GM18498 (cell line): Measurements from ENCODE around the gene ACAA1.

Source experiments
- ATAC-seq: cut with Tn5 transposase; IDR thresholded peaks from one replicate; pipeline ENCODE4 v1.9.1; 2021; ENCODE audit warnings: mild to moderate bottlenecking, moderate library complexity; ENCODE audit not compliant: unreplicated experiment

The ACAA1 gene

GRCh38 chr3:38154625-38155255 is 17.8 kb upstream of the ACAA1 start:
- ATAC-seq, result no peak

GRCh38 chr3:38154033-38154494 is 17.1 kb upstream of the ACAA1 start:
- no peak for ATAC-seq

GRCh38 chr3:38153221-38153620 is 16.3 kb upstream of the ACAA1 start:
- ATAC-seq, result no peak

- no peak for ATAC-seq
Measured at GRCh38 chr3:38152609-38153008, 15.7 kb upstream of the ACAA1 start.

DNA sequence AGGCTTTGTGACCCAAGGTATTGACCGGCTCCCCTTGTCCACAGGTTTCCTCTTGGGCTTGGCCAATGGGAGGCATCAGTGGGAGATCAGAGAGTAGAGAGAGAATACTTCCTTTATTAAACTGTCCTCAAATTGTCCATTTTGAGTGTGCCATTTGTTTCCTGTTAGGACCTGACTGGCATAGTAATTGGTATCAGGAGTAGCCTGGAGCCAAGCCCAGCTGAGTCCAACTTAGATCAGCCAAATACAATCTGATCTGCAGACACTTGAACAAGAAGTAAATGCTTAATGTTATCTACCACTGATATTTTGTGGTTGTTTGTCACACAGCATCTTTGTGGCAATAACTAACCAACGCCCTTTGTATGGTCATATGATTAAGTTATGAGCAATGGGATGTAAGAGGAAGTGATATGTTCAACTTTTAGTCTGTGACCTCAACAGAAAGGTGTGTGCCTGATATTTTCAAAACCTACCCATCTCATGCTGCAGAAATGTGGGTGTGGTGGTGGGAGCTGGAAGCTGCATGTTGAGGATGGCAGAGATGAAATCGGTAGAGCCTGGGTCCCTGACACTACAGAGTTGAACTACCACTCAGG is 14.8 kb upstream of the ACAA1 start:
- no peak for ATAC-seq

DNA sequence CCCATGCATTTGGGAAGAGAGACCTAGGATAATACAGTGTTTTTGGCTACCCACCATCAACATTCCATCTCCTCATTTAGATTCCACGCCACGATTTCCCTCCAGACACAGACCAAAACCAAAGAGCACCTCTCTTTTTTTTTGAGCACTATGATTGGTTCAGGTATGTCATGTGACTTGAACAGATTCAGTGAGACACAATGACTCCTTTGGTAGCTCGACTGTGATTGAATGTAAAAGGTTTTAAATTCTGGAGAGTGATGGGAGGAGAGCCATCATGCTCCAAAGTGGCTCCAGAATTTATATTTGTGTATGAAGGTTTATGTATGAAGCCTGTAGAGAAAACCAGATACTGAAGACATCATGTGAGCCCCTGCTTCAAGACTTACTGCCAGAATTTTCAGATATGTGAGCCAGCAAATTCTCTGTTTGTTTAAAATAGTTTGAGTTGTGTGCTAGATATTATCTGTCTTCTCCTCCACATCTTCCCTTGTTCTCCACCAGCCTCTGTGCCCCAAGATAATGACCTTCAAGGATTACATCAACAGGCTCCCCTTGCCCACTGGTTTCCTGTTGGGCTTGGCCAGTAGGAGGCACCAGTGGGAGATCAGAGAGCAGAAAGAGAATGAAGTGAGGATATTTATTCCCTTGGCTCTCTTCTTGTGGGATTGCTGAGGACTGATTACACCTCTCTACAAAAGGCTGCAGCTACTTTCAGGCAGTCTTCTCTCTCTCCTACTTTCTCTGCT is 14.0 kb upstream of the ACAA1 start:
- ATAC-seq, result no peak

- peak; percentile 44 for ATAC-seq
Measured at GRCh38 chr3:38149708-38150107, 12.8 kb upstream of the ACAA1 start.

DNA sequence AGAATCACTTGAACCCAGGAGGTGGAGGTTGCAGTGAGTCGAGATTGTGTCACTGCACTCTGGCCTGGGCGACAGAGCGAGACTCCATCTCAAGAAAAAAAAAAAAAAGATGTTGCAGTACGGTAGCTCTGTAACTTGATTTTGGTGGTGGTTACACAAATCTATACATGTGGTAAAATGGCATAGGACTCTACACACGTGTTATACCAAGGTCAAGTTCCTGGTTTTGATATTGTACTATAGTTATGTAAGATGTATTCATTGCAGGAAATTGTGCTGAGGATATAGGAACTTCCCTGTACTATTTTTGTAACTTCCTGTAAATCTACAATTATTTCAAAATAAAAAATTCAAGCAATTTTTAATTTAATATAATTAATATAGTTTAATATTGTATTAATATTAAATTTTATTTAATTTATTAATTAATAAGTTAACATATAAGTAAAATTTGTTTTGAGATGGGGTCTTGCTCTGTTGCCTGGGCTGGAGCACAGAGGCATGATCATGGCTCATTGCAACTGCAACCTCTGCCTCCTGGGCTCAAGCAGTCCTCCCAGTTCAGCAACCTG is 11.5 kb upstream of the ACAA1 start:
- no peak for ATAC-seq

DNA sequence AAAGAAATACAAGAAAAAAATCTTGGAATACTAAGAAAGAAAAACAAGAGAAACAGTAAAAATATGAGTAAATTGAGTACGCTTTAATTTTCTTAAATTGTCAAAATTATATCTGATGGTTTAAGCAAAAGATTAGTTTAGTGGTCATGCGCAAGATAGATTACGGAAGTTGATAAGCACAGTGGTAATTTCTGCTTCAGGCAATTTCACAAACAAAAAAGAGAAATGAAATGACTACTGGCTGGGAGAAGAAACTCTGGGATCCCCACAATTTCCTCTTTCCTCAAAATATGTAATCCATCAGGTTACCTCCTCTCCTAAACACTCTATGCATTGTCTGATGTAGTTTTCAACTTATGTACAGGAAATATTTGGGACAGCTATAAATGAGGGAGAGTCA is 10.5 kb upstream of the ACAA1 start:
- ATAC-seq, result no peak

DNA sequence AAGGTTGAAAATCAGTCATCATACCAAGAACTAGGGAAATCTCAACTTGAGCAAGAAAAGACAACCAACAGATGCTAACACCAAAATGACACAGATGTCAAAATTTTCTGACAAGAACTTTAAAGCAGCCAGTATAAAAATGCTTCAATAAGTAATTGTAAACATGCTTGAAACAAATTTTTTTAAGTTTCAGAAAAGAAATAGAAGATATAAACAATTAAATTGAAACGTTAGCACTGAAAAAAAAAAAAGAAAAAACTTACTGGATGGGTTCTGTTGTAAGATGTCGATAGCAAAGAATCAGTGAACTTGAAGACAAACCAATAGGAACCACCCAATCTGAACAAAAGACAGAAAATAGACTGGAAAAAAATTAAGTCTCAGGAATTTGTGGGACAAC is 9.6 kb upstream of the ACAA1 start:
- ATAC-seq, result no peak

DNA sequence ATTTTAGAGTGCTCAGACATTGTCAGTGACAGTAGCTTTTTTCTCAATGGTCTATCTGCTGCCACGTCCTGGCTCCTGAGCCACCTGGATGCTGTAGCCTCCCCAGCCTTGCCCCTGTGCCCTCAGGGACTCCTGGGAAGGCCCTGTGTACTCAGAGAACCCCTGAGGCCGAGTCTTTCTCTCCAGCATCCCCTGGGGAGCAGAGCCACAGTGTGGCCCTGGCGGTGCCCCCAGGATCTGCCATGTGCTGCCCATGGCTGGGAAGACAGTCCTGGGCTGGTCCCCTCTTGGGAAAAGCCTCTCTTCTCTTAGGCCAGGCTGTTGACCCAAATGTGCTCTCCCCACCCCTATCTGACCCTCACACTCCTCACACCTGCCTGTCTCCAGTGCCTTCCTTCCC is 6.6 kb upstream of the ACAA1 start:
- ATAC-seq, result no peak

DNA sequence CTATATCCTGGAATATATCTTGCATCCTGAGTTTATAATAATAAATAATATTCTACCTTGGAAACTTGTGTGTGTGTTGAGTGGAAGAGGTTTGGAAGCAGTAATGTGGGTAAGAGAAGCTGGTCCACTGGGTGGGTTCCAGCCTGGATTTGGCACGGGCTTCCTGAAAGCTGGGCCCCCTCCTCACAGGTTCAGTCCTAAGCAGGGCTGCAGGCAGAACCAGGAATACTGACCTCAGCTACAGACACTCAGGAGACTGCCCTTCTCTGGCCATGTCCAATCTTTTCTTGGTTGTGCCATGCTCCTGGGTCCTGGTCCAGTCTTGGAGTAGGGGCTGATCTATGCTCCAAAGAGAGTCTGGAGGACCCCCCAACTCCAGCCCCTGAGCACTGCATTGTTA is 6.0 kb upstream of the ACAA1 start:
- no peak for ATAC-seq

DNA sequence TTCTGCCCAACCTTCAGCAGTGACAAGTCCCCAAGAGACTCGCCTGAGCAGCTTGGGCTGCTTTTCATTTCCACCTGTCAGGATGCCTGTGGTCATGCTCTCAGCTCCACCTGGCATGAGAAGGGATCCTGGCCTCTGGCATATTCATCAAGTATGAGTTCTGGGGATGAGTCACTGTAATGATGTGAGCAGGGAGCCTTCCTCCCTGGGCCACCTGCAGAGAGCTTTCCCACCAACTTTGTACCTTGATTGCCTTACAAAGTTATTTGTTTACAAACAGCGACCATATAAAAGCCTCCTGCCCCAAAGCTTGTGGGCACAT is 5.0 kb upstream of the ACAA1 start:
- no peak for ATAC-seq

DNA sequence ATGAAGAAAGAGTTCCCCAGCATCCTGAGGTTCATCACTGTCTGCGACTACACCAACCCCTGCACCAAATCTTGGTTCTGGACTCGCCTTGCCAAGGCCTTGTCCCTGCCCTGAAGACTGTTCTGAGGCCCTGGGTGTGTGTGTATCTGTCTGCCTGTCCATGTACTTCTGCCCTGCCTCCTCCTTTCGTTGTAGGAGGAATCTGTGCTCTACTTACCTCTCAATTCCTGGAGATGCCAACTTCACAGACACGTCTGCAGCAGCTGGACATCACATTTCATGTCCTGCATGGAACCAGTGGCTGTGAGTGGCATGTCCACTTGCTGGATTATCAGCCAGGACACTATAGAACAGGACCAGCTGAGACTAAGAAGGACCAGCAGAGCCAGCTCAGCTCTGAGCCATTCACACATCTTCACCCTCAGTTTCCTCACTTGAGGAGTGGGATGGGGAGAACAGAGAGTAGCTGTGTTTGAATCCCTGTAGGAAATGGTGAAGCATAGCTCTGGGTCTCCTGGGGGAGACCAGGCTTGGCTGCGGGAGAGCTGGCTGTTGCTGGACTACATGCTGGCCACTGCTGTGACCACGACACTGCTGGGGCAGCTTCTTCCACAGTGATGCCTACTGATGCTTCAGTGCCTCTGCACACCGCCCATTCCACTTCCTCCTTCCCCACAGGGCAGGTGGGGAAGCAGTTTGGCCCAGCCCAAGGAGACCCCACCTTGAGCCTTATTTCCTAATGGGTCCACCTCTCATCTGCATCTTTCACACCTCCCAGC is 4.4 kb upstream of the ACAA1 start:
- no peak for ATAC-seq

DNA sequence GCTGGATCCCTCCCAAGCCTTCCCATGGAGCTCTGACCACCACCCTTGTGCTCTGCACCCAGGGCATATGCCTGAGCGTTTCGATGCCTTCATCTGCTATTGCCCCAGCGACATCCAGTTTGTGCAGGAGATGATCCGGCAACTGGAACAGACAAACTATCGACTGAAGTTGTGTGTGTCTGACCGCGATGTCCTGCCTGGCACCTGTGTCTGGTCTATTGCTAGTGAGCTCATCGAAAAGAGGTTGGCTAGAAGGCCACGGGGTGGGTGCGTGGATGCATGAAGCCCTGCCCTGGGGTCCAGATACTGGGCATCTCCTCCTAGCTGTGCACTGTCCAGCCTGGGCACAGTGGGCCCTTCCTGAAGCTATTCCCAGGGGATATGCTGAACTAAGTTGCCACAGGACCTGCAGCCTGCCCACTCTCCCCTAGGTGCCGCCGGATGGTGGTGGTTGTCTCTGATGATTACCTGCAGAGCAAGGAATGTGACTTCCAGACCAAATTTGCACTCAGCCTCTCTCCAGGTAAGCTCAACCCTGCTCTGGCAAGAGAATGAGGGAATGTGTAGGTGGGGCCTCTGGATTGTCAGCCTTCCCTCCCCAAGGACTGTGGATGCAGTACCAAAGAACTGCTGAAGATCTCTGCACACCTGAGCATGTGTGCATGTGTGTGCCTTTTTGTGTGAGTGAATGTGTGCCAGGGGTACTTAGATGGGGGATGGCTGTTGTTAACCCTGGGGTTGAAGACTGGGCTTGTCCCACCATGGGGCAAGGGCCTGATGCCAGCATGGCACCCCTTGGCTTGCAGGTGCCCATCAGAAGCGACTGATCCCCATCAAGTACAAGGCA is 3.6 kb upstream of the ACAA1 start:
- no peak for ATAC-seq

DNA sequence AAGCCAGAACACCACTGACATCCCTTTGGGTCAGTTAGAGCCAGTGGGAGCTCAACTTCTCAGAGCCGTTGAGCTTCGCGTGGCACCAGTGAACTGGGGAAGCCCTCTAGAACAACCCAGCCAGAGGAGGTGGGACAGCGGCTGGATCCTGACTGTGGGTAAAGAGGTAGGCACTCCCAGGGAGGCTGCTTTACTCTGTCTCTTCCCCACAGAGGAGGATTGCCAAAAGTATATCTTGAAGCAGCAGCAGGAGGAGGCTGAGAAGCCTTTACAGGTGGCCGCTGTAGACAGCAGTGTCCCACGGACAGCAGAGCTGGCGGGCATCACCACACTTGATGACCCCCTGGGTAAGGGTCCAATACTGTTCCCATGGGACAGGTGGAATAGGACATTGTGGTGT is 2.7 kb upstream of the ACAA1 start:
- ATAC-seq, result no peak

GRCh38 chr3:38139191-38139590 is 2.3 kb upstream of the ACAA1 start:
- no peak for ATAC-seq

DNA sequence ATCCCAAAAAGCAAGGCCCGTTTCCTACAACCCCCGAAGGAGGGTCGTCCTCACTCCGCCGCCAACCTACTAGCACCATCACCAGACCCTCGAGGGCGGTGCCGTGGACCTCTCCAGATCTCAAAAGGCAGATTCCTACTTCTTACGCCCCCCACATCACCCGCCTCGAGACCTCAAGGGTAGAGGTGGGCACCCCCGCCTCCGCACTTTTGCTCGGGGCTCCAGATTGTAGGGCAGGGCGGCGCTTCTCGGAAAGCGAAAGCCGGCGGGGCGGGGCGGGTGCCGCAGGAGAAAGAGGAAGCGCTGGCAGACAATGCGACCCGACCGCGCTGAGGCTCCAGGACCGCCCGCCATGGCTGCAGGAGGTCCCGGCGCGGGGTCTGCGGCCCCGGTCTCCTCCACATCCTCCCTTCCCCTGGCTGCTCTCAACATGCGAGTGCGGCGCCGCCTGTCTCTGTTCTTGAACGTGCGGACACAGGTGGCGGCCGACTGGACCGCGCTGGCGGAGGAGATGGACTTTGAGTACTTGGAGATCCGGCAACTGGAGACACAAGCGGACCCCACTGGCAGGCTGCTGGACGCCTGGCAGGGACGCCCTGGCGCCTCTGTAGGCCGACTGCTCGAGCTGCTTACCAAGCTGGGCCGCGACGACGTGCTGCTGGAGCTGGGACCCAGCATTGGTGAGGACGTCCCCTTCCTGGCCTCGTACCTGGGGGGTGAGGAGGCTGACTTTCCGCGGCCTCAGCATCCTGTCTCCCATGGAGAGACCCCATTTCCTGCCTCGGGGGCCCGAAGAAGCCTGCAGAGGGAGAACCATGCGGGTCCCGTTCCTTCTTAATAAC is 1.6 kb upstream of the ACAA1 start, which contains the start of gene MYD88:
Gene MYD88, plus strand, starts transcription at position 313 of the 842 bp plus-strand sequence. Its CDS starts 40 bp downstream, at position 353.
- peak; percentile 49 for ATAC-seq

DNA sequence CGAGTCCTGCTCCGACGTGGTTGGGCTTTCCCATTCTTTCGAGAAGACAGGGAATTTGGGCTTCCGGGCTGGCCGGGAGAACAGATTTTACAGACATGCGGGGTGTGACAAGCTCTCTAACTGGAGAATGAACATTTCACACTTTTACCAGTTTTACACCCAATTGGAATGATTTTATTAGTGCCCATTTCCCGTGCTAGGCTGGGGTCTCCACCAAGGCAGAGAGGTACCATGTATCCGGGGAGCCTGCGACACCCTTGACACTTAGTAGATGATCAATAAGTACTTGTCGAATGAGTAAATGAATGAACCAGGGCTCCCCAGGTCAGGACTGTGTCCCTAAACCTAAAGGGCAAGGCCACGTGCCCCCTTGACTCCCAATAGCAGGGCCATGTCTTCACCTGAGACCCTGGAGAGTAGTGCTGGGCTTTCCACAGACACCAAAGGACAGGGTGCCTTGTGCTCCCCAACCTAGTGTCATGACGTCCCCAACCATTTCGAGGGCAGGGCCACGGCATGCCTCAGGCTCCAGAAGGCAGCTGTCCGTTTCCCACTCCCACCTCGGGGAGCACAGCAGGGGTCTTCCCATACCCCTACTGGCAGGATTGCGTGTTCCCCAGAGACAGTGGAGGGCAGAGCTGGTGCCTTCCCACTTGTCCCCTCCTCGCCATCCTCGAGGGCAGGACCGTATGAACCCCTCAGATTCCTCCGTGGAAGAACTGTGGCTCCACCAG is 855 bp upstream of the ACAA1 start:
- no peak for ATAC-seq
